ENCODE measurements around the gene ZFYVE28.
A peak's percentile ranks its signal among the peaks of the same experiment; 100 is the strongest.

Gene ZFYVE28

DNA sequence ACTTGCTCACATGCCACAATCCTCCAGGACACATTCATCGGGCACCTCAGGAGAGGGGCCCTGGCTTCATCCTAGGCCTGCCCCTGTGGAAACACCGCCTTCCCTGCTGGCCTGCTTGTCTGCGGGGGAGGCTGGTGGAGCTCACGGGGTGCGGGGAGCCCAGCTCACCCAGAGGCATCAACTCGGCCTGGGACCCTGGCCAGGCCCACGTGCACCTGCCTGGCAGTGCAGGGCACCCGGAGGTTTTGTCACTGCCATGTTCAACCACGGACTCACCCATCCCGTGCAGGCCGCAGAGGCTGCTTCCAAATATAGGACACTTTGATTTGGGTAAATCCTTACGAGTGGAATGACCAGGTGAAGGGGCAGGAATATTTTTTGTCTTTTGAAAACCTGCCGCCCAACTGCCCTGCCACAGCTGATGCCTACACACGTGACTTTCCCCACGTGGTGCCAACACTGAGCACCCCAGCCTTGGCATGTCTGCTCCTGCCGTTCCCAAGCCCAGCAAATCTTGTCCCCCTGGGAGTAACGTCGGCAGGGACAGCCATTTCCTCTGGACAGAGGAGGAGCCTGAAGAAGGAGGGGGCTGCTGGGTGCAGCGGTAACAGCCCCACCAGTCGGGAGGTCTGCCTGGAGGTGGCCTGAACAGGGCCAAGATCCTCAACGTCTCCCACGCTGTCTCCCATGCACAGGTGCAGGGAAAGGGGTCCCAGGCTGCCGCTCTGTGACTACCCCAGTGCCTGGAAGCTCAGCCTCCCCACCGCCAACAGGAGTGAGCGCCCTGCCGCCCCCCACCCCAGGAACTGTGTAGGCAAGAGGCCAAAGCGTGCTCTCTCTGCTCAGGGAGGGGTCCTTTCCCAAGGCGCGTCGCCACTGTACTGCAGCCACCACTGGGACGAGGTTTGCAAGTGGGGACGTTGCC lies 165.0 kb downstream of the ZFYVE28 start:
- Histone ChIP-seq H3K9me3 (ENCODE audit: insufficient read depth, low read length) (no peaks in the 10 kb centered on the region), H3K36me3 (ENCODE audit: insufficient read depth, insufficient read length, low read length) (peaks cover 51% of the 10 kb centered on the region), H3K9ac (ENCODE audit: insufficient read length, low read depth) (no peak overlapping the region), H3K4me3 (ENCODE audit: insufficient read length, low read depth) (no peak overlapping the region), H3K27me3 (ENCODE audit: insufficient read depth, insufficient read length) (no peaks in the 10 kb centered on the region), H3K4me1 (ENCODE audit: insufficient read depth, insufficient read length) (peaks cover 12% of the 10 kb centered on the region)
- no peak for TF ChIP-seq YY1 (IDR thresholded peaks at IDR 0.05; ENCODE audit: insufficient read depth, insufficient read length)
- no peak for TF ChIP-seq SUZ12 (IDR thresholded peaks at IDR 0.05; ENCODE audit: extremely low read depth, insufficient read depth, insufficient read length)
- TF ChIP-seq ZNF274 (IDR thresholded peaks at IDR 0.05; ENCODE audit: low read depth, low read length) = no peak
- no peak for DNase-seq (ENCODE audit: low read depth, low spot score)

DNA sequence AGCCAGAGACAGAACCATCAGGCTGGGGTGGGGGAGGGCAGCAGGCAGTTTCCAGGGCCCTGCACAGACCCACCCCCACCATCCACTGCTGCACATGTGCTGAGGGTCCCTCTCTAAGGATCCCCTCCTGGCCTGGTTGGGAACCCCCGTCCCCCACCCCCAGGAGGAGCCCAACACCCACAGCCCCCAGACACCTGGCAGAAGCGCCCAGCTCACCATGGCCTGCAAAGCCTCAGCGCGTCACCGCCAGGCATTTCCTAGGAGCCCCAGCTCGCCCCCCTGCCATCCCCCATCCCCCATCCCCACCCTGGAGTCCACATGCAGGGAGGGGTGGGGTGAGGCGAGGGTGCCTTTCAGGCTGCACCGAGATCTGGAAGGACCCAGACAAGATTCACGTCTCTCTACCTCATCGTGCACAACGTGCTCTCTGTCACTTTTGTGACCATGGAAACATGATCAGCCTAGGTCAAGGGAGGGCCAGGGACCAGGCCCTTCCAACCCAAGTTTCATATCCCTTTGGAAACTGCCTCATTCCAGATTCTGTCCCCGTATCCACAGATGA lies 165.8 kb downstream of the ZFYVE28 start:
- H3K36me3 ChIP-seq (ENCODE audit: insufficient read depth, insufficient read length, low read length) = peaks cover 43% of the 10 kb centered on the region
- no peaks in the 10 kb centered on the region for H3K27me3 ChIP-seq (ENCODE audit: insufficient read depth, insufficient read length)
- peaks cover 15% of the 10 kb centered on the region for H3K4me1 ChIP-seq (ENCODE audit: insufficient read depth, insufficient read length)
- DNase-seq (ENCODE audit: low read depth, low spot score) = no peak
- peak overlapping the region; percentile 36 for H3K9ac ChIP-seq (ENCODE audit: insufficient read length, low read depth)
- H3K4me3 ChIP-seq (ENCODE audit: insufficient read length, low read depth) = no peak overlapping the region
- no peaks in the 10 kb centered on the region for H3K9me3 ChIP-seq (ENCODE audit: insufficient read depth, low read length)
- TF ChIP-seq YY1 (IDR thresholded peaks at IDR 0.05; ENCODE audit: insufficient read depth, insufficient read length) (no peak), ZNF274 (IDR thresholded peaks at IDR 0.05; ENCODE audit: low read depth, low read length) (no peak), SUZ12 (IDR thresholded peaks at IDR 0.05; ENCODE audit: extremely low read depth, insufficient read depth, insufficient read length) (no peak)

DNA sequence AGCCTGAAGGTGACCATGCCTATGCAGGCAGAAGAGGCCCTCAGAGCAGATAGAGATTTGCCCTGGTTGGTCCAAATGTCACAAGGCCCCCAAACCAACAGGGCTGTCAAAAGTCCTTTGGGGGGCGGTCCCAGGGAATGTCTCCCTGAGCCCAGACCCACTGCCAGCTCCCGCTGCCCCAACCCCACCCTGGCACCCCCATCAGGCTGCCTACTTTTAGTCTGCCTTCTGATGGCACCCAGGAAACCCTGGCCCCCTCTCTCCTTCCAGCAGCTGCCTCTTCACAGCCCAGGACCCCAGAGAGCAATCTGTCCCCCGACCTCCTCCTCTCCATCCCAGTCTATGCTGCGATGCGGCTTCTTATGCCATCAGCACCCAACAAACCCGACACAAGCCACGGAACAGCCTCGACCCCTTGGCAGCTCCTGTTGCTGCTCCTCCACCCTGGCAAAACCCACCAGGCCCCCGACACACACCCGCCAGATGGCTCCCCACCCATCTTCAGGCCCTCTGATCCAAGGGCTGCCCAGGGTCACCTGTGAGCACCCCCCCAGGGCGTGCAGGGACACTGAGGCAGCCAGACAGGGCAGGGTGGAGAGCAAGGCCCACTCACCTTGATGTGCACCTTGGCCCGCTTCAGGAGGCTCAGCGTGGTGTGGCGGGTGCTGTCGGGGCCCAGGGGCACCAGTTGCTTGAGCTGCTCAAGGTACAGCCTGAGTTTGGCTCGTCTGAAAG lies 166.5 kb downstream of the ZFYVE28 start:
- no peak for DNase-seq (ENCODE audit: low read depth, low spot score)
- Histone ChIP-seq H3K9me3 (ENCODE audit: insufficient read depth, low read length) (no peaks in the 10 kb centered on the region), H3K36me3 (ENCODE audit: insufficient read depth, insufficient read length, low read length) (peaks cover 39% of the 10 kb centered on the region), H3K27me3 (ENCODE audit: insufficient read depth, insufficient read length) (no peaks in the 10 kb centered on the region), H3K4me1 (ENCODE audit: insufficient read depth, insufficient read length) (peaks cover 12% of the 10 kb centered on the region), H3K4me3 (ENCODE audit: insufficient read length, low read depth) (no peak overlapping the region), H3K9ac (ENCODE audit: insufficient read length, low read depth) (peak overlapping the region; percentile 36)
- TF ChIP-seq ZNF274 (IDR thresholded peaks at IDR 0.05; ENCODE audit: low read depth, low read length) (no peak), YY1 (IDR thresholded peaks at IDR 0.05; ENCODE audit: insufficient read depth, insufficient read length) (no peak), SUZ12 (IDR thresholded peaks at IDR 0.05; ENCODE audit: extremely low read depth, insufficient read depth, insufficient read length) (no peak)

DNA sequence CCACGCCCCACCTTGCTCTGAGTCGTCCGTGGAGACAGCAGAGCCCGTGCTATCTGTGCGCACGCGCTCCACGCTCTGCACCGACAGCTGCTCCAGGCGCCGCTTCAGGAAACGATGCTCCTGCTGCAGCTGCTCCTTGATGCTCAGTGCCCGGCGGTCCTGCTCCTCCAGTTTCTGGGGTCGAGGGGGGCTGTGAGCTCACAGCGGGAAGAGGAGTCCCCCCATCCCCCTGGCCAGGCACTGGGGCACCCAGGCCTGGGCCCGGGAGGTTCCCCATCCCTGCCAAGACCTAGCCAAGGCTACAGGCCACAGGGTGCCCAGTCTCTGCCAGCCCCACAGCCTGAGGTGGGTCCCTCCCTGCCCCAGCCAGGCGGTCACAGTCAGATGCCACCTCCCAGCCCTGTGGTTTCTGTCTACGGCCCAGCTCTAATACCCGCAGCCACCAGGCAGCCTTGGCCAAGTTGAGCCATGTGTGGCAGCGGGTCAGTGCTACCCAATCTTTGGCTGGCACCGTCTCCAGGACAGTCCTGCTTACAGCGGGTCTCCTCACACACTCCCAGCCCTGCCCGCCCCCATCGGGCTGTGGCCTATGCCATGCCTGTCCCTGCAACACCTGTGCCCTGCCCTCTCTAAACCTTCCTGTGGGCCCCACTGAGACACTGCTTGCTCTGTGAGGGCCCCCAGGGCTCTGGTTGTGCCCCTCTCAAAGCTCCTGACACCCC lies 167.2 kb downstream of the ZFYVE28 start:
- DNase-seq (ENCODE audit: low read depth, low spot score) = no peak
- peaks cover 39% of the 10 kb centered on the region for H3K36me3 ChIP-seq (ENCODE audit: insufficient read depth, insufficient read length, low read length)
- TF ChIP-seq SUZ12 (IDR thresholded peaks at IDR 0.05; ENCODE audit: extremely low read depth, insufficient read depth, insufficient read length) = no peak
- TF ChIP-seq ZNF274 (IDR thresholded peaks at IDR 0.05; ENCODE audit: low read depth, low read length) = no peak
- no peak for TF ChIP-seq YY1 (IDR thresholded peaks at IDR 0.05; ENCODE audit: insufficient read depth, insufficient read length)
- H3K4me1 ChIP-seq (ENCODE audit: insufficient read depth, insufficient read length) = peaks cover 12% of the 10 kb centered on the region
- H3K9ac ChIP-seq (ENCODE audit: insufficient read length, low read depth) = no peak overlapping the region
- peaks cover under 1% of the 10 kb centered on the region; the same call in 1 of the 2 replicates for H3K9me3 ChIP-seq (ENCODE audit: insufficient read depth, low read length)
- no peaks in the 10 kb centered on the region for H3K27me3 ChIP-seq (ENCODE audit: insufficient read depth, insufficient read length)
- H3K4me3 ChIP-seq (ENCODE audit: insufficient read length, low read depth) = no peak overlapping the region

DNA sequence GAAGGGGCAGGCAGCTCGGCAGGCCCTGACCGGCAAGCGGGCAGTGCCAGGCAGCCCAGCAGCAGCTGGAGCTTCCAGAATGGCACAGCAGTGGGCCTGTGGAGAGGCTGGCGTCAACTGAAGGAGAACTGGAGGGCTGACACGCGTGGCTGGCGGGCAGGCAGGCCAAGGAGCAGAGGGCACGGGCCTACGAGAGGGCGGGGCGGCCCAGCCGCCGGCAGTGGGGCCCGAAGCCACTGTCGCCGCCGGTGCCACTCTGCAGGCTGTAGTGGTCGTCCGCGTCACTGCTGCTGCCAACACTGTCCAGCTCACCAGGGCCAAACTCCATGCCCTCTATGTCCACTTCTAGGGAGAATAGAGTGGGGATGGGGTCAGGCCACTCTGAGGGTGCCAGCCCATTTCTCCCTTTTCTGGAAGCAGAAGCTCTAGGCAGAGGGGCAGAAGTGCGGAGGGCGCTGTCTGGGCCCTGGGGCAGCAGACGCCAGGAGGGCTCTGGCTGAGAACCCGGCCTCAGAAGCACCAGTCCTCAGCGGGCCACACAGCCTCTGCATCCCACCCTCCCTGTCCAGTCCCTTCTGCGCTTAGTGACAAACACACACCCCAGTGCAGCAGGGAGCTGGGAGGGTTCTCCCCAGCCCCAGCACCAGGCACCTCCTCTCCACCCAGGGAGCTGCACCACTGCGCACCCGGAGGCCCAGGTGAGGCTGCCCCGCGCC lies 167.9 kb downstream of the ZFYVE28 start:
- no peak for DNase-seq (ENCODE audit: low read depth, low spot score)
- H3K9me3 ChIP-seq (ENCODE audit: insufficient read depth, low read length) = peaks cover 8% of the 10 kb centered on the region; the same call in 1 of the 2 replicates
- no peak overlapping the region for H3K9ac ChIP-seq (ENCODE audit: insufficient read length, low read depth)
- H3K27me3 ChIP-seq (ENCODE audit: insufficient read depth, insufficient read length) = no peaks in the 10 kb centered on the region
- H3K4me1 ChIP-seq (ENCODE audit: insufficient read depth, insufficient read length) = peaks cover 12% of the 10 kb centered on the region
- no peak overlapping the region for H3K4me3 ChIP-seq (ENCODE audit: insufficient read length, low read depth)
- H3K36me3 ChIP-seq (ENCODE audit: insufficient read depth, insufficient read length, low read length) = peaks cover 39% of the 10 kb centered on the region
- TF ChIP-seq SUZ12 (IDR thresholded peaks at IDR 0.05; ENCODE audit: extremely low read depth, insufficient read depth, insufficient read length) (no peak), YY1 (IDR thresholded peaks at IDR 0.05; ENCODE audit: insufficient read depth, insufficient read length) (no peak), ZNF274 (IDR thresholded peaks at IDR 0.05; ENCODE audit: low read depth, low read length) (no peak)
